ENCODE data around the gene GJB4. TPM values are rescaled to one million over a fixed set of nuclear protein-coding genes. Genes with fewer than 3 reads are reported as not detected.
"Not testable (repeated sequence)": the region's sequence is repeated elsewhere in the genome, so short reads cannot be mapped to it uniquely, and the experiment has no call there.

The GJB4 gene
- total RNA-seq, 1 donor = not detected

DNA sequence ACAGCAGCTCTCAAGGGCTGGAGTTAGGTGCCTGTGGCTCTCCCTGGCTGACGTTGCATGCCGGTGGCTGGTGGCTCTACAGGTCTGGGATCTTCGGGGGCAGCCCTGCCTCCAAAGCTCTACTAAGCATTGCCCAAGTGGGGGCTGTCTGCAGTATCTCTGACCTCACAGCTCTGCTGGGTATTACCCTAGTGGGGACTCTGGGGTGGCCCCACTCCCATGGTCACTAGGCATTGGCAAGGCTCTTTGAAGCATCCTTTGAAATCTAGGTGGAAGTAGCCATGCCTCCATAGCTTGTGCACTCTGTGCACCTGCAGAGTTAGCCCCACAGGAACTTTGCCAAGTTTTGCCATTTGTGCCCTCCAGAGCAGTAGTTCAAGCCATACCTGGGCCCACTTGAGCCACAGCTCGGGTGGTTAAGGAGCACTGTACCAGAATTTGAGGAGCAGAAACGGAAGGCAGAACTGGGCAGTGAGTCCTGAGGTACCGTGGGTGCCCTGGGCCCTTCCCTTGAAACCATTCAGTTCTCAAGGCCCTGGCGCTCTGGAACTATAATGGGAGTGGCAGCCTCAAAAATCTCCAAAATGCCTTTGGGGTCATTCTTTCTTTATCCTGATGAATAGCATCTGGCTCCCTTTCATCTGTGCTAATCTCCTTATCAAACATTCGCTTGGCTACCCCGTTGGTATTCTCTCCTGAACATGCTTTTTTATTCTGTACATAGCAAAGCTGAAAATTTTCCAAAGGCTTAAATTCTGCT, 48.7 kb downstream of the GJB4 start:
- Histone ChIP-seq H3K27ac (ENCODE audit: low read depth, low read length) (no peak overlapping the region), H3K36me3 (ENCODE audit: insufficient read depth, low read length) (no peaks in the 10 kb centered on the region), H4K20me1 (ENCODE audit: insufficient read depth, low read length) (peaks cover 4% of the 10 kb centered on the region), H3K4me3 (ENCODE audit: insufficient read depth, low read length) (no peak overlapping the region), H2AFZ (ENCODE audit: low read length) (no peak overlapping the region), H3K4me1 (ENCODE audit: insufficient read depth, low read length) (peaks cover 8% of the 10 kb centered on the region), H3K27me3 (ENCODE audit: insufficient read depth, low read length) (no peaks in the 10 kb centered on the region), H3K79me2 (ENCODE audit: insufficient read depth, low read length) (no peaks in the 10 kb centered on the region), H3K9me3 (ENCODE audit: low read depth, low read length) (no peaks in the 10 kb centered on the region), H3K4me2 (ENCODE audit: insufficient read depth, low read length) (no peak overlapping the region)
- DNase-seq (ENCODE audit: insufficient read length, low spot score, missing footprints) = no peak
- TF ChIP-seq, protein P1, sequence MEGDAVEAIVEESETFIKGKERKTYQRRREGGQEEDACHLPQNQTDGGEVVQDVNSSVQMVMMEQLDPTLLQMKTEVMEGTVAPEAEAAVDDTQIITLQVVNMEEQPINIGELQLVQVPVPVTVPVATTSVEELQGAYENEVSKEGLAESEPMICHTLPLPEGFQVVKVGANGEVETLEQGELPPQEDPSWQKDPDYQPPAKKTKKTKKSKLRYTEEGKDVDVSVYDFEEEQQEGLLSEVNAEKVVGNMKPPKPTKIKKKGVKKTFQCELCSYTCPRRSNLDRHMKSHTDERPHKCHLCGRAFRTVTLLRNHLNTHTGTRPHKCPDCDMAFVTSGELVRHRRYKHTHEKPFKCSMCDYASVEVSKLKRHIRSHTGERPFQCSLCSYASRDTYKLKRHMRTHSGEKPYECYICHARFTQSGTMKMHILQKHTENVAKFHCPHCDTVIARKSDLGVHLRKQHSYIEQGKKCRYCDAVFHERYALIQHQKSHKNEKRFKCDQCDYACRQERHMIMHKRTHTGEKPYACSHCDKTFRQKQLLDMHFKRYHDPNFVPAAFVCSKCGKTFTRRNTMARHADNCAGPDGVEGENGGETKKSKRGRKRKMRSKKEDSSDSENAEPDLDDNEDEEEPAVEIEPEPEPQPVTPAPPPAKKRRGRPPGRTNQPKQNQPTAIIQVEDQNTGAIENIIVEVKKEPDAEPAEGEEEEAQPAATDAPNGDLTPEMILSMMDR (IDR thresholded peaks at IDR 0.05; ENCODE audit: extremely low read depth, low read depth, low read length) = no peak

DNA sequence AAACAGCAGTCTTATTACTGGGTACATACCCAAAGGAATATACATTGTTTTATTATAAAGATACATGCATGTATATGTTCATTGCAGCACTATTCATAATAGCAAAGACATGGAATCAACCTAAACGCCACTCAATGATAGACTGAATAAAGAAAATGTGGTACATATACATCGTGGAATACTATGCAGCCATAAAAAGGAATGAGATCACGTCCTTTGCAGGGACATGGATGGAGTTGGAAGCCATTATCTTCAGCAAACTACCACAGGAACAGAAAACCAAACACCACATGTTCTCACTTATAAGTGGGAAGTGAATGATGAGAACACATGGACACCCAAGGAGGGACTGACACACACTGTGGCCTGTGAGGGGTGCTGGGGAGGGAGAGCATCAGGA, 51.2 kb downstream of the GJB4 start:
- H3K27me3 ChIP-seq (ENCODE audit: insufficient read depth, low read length); H3K4me1 ChIP-seq (ENCODE audit: insufficient read depth, low read length): not testable (repeated sequence)

More for the DNA sequence above, 51.2 kb downstream of the GJB4 start:
- not testable (repeated sequence) for H4K20me1 ChIP-seq (ENCODE audit: insufficient read depth, low read length); DNase-seq (ENCODE audit: insufficient read length, low spot score, missing footprints); H3K36me3 ChIP-seq (ENCODE audit: insufficient read depth, low read length); H3K79me2 ChIP-seq (ENCODE audit: insufficient read depth, low read length); H3K9me3 ChIP-seq (ENCODE audit: low read depth, low read length); H3K27ac ChIP-seq (ENCODE audit: low read depth, low read length); H3K4me3 ChIP-seq (ENCODE audit: insufficient read depth, low read length); H3K4me2 ChIP-seq (ENCODE audit: insufficient read depth, low read length); H2AFZ ChIP-seq (ENCODE audit: low read length)

Other genes with a start within 250 kb of the GJB4 start
- gene GJB5, start 4.7 kb upstream of the GJB4 start, total RNA-seq = not detected in 2 replicates
- gene GJB3, start 21.5 kb downstream of the GJB4 start, total RNA-seq = not detected in 2 replicates
- not detected in 2 replicates for gene GJA4, start 33.3 kb downstream of the GJB4 start, total RNA-seq
- 24.2 and 25.3 TPM in 2 replicates for gene SMIM12, start 100.0 kb downstream of the GJB4 start, total RNA-seq
- under 0.01 TPM in 1 of 2 replicates, not detected in the other for gene DLGAP3, start 169.9 kb downstream of the GJB4 start, total RNA-seq
- 22.1 and 23.0 TPM in 2 replicates for gene TMEM35B, start 225.6 kb downstream of the GJB4 start, total RNA-seq